Adrenal gland (tissue), 5 donors: ENCODE measurements around the gene AXIN1.
"Not testable (repeated sequence)": the region's sequence is repeated elsewhere in the genome, so short reads cannot be mapped to it uniquely, and the experiment has no call there.

Experiments used
- POLR2A ChIP-seq, 2 donors: fragments of 450-650 bp; IDR thresholded peaks; one replicate each; pipeline ENCODE4 v1.6.1; 2017; ENCODE audit warnings: antibody characterized with exemption in 2 of 2, mild to moderate bottlenecking in 2 of 2, moderate library complexity in 1 of 2
- TF ChIP-seq, protein P1 (sequence below), 6 experiments: fragments of 450-650 bp in 4 of 6; fragments of 200-600 bp in 2 of 6; sonication (generic) in 1 of 6; IDR thresholded peaks; 1 replicate in 5 of 6; 2 replicates in 1 of 6; pipeline versions ENCODE4 v1.5.1 to v1.8.0; 2016 to 2021; ENCODE audit warnings: antibody characterized with exemption in 6 of 6, mild to moderate bottlenecking in 2 of 6, moderate library complexity in 1 of 6
- donor health status: DM: no; HTN: no; CAD: no.

DNA sequence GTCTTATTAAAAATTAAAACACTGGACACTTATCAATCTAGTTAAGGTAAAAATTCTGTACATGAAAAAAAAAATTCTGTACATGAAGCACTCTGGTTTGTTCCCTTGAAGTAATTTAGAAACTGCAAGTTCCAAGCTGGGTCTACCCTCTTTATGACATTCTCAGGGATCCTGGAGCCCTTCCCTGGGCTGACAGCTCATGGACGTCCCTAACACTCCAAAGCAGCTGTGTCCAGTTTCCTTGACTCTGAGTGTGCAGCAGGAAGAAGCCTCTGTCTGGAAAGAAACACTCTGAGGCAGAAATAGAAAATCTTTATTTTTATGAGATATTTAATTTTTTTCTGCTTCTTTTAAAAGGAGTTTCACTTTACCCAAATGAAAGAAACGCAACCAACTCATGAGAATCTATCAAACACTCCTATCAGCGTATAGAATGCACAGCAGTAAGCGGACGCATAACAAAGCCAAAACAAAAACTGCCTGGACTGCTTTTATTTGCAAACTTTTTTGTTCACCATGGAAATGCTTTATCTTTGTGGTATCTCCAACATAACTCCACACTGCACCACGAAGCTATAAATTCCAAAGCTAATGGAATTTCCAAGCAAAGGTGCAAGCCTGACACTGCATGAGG is 21.2 kb downstream of the AXIN1 start:
- TF ChIP-seq, protein P1, sequence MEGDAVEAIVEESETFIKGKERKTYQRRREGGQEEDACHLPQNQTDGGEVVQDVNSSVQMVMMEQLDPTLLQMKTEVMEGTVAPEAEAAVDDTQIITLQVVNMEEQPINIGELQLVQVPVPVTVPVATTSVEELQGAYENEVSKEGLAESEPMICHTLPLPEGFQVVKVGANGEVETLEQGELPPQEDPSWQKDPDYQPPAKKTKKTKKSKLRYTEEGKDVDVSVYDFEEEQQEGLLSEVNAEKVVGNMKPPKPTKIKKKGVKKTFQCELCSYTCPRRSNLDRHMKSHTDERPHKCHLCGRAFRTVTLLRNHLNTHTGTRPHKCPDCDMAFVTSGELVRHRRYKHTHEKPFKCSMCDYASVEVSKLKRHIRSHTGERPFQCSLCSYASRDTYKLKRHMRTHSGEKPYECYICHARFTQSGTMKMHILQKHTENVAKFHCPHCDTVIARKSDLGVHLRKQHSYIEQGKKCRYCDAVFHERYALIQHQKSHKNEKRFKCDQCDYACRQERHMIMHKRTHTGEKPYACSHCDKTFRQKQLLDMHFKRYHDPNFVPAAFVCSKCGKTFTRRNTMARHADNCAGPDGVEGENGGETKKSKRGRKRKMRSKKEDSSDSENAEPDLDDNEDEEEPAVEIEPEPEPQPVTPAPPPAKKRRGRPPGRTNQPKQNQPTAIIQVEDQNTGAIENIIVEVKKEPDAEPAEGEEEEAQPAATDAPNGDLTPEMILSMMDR (IDR thresholded peaks at IDR 0.05) = not testable (repeated sequence)
- not testable (repeated sequence) for TF ChIP-seq POLR2A (IDR thresholded peaks at IDR 0.05)
